Calu3 (cell line): Measurements from ENCODE around the gene SEMA3E. TPM values are rescaled to one million over a fixed set of nuclear protein-coding genes. Genes with fewer than 3 reads are reported as not detected.

Source experiments
- BruUV-seq: library from RNA; stranded (reverse); fragments of 400-500 nt; replicated peaks from 2 replicates; lab custom pipeline; 2021; lab: Mats Ljungman, UMichigan
- CTCF ChIA-PET: fragments of 300-600 bp; sonication (Branson Sonifier 250); formaldehyde crosslinking; loops from one replicate; lab custom pipeline; 2022; ENCODE audit warnings: antibody characterized with exemption; lab: Charles Lee
- DNase-seq: peaks from one replicate; pipeline ENCODE4 v3.0.0; 2022
- H3K27ac Mint-ChIP-seq: one replicate; pipeline ENCODE4 v1.8.0; 2022; ENCODE audit warnings: mixed read lengths; ENCODE audit not compliant: unreplicated experiment
- H3K27me3 Mint-ChIP-seq: one replicate; pipeline ENCODE4 v1.8.0; 2022; ENCODE audit warnings: mixed read lengths; ENCODE audit not compliant: unreplicated experiment
- H3K36me3 Mint-ChIP-seq: one replicate; pipeline ENCODE4 v1.8.0; 2022; ENCODE audit warnings: mild to moderate bottlenecking, moderate library complexity, mixed read lengths; ENCODE audit not compliant: insufficient read depth, unreplicated experiment
- H3K4me1 Mint-ChIP-seq: one replicate; pipeline ENCODE4 v1.8.0; 2022; ENCODE audit warnings: mild to moderate bottlenecking, low read depth, mixed read lengths; ENCODE audit not compliant: unreplicated experiment
- H3K4me3 Mint-ChIP-seq: one replicate; pipeline ENCODE4 v1.8.0; 2022; ENCODE audit warnings: mild to moderate bottlenecking, low read depth, moderate library complexity, mixed read lengths; ENCODE audit not compliant: unreplicated experiment
- H3K9me3 Mint-ChIP-seq: one replicate; pipeline ENCODE4 v1.8.0; 2022; ENCODE audit warnings: low read depth, mixed read lengths; ENCODE audit not compliant: unreplicated experiment
- CTCF ChIP-seq: fragments of 200-600 bp; IDR thresholded peaks from one replicate; pipeline ENCODE4 v1.8.0; 2022; ENCODE audit warnings: antibody characterized with exemption; ENCODE audit not compliant: unreplicated experiment
- intact Hi-C: fragments of 100-400 bp; cut with micrococcal nuclease; formaldehyde crosslinking; loops from one replicate; pipeline ENCODE4 v1.10.0; 2022; ENCODE audit not compliant: unreplicated experiment
- total RNA-seq: library from RNA; stranded (reverse); gene quantifications from 2 replicates; pipeline ENCODE4 v1.2.3, GENCODE V29; 2022

SEMA3E gene
- total RNA-seq, 1 experiment from 2014 or later = 24.4 TPM

- no peak for DNase-seq
- H3K27ac Mint-ChIP-seq = no peak overlapping the region
- H3K9me3 Mint-ChIP-seq = no peaks in the 10 kb centered on the region
- TF ChIP-seq CTCF = no peak
- no peaks in the 10 kb centered on the region for H3K27me3 Mint-ChIP-seq
- no peaks in the 10 kb centered on the region for H3K4me1 Mint-ChIP-seq
- no peaks in the 10 kb centered on the region for H3K36me3 Mint-ChIP-seq
- no TSS peak for BruUV-seq
- CTCF ChIA-PET = interaction anchor here (0.7 kb wide), 1 partner anchor 14 kb away, joined by 3 read pairs; no protein-coding TSS in a partner anchor
- no peak overlapping the region for H3K4me3 Mint-ChIP-seq
- intact Hi-C loops = no loop called here
Measured at GRCh38 chr7:83593921-83594475, 54.9 kb downstream of the SEMA3E start.

GRCh38 chr7:83588602-83589240 lies 60.2 kb downstream of the SEMA3E start:
- DNase-seq = no peak
- H3K4me3 Mint-ChIP-seq = no peak overlapping the region
- H3K27ac Mint-ChIP-seq = no peak overlapping the region
- H3K9me3 Mint-ChIP-seq = no peaks in the 10 kb centered on the region
- intact Hi-C loops = no loop called here
- no TSS peak for BruUV-seq
- H3K27me3 Mint-ChIP-seq = no peaks in the 10 kb centered on the region
- H3K36me3 Mint-ChIP-seq = no peaks in the 10 kb centered on the region
- H3K4me1 Mint-ChIP-seq = no peaks in the 10 kb centered on the region
- CTCF ChIA-PET = interaction anchor here (0.6 kb wide), 1 partner anchor 23 kb away, joined by 4 read pairs; no protein-coding TSS in a partner anchor
- TF ChIP-seq CTCF = no peak

- no peak for DNase-seq
- H3K9me3 Mint-ChIP-seq = no peaks in the 10 kb centered on the region
- H3K27ac Mint-ChIP-seq = no peak overlapping the region
- H3K36me3 Mint-ChIP-seq = no peaks in the 10 kb centered on the region
- no peaks in the 10 kb centered on the region for H3K4me1 Mint-ChIP-seq
- BruUV-seq = no TSS peak
- no peak overlapping the region for H3K4me3 Mint-ChIP-seq
- H3K27me3 Mint-ChIP-seq = no peaks in the 10 kb centered on the region
- CTCF ChIA-PET = no interaction called here
- no peak for TF ChIP-seq CTCF
- intact Hi-C loops = no loop called here
Measured at GRCh38 chr7:83586281-83586680, 62.7 kb downstream of the SEMA3E start.

DNA sequence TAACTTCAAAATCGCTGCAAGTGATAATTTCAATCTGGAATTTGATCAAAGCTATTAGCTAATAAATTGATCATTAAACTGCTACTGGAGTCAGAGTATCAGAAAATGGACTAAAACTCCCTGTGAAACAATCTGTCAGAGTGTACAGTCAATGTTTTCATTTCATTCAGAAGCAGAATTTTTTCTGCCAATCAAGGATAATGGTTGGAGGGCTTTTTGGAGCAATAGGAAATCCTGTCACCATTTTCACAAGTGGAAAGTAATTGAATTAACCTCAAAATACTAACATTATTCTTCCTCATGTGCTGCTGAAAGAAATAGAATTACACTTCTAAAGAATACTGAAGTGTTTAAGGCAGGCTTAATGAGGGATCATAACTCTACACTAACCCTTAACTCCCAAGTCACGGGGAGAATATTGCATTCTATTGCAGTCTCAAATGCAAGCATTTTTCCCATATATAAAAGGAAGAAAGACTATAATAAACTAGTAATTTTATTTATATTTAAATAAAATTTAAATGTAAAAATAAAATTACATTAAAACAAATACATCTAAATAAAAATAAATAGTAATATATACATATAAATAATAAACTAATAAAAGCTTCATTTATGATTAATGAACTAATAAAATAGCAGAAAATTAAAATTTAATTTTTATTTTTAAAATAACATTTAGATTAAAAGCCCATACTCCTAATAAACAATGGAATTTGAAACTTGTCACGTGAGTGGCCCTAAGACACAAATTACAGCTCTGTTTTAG lies 67.1 kb downstream of the SEMA3E start:
- H3K36me3 Mint-ChIP-seq = no peaks in the 10 kb centered on the region
- H3K9me3 Mint-ChIP-seq = no peaks in the 10 kb centered on the region
- H3K4me3 Mint-ChIP-seq = no peak overlapping the region
- no peak overlapping the region for H3K27ac Mint-ChIP-seq
- no peaks in the 10 kb centered on the region for H3K27me3 Mint-ChIP-seq
- intact Hi-C loops = no loop called here
- peaks cover 11% of the 10 kb centered on the region for H3K4me1 Mint-ChIP-seq
- BruUV-seq = no TSS peak
- TF ChIP-seq CTCF = no peak
- no peak for DNase-seq
- CTCF ChIA-PET = no interaction called here
